HepG2 (cell line): ENCODE results near the gene RPS4Y1. TPM values are rescaled to one million over a fixed set of nuclear protein-coding genes. Genes with fewer than 3 reads are reported as not detected.

Experiments
- ATAC-seq: fragments of 200-7000 bp; cut with Tn5 transposase; 3 replicates; pipeline ENCODE4 v1.9.1; 2020; ENCODE audit warnings: mild to moderate bottlenecking, moderate library complexity
- BruUV-seq: library from RNA; stranded (reverse); fragments of 400-500 nt; replicated peaks from 2 replicates; lab custom pipeline; 2021; lab: Mats Ljungman, UMichigan
- CTCF ChIA-PET: fragments of 300-600 bp; formaldehyde crosslinking; extraction: SDS; loops from one replicate; lab custom pipeline; 2021; ENCODE audit warnings: low total read pairs, inconsistent platforms, low intra/inter-chr PET ratio; lab: Yijun Ruan, JAX
- POLR2A ChIA-PET: fragments of 350-600 bp; sonication (Branson Sonifier 250); formaldehyde crosslinking; loops from one replicate; lab custom pipeline; 2020; ENCODE audit warnings: antibody characterized with exemption, inconsistent platforms; lab: Yijun Ruan, JAX
- DNase-seq: peaks from one replicate; pipeline ENCODE4 v3.0.0-alpha.2; 2015; ENCODE audit warnings: low spot score
- FAIRE-seq: peaks from 3 replicates; lab custom pipeline; 2011; peaks lifted over from hg19 to GRCh38; lab: Jason Lieb, UNC
- H2AFZ ChIP-seq: one replicate; pipeline ENCODE4 v1.6.1; 2011; ENCODE audit warnings: low read length, inconsistent platforms
- H3K27ac ChIP-seq: fragments of 300-600 bp; 3 replicates; pipeline ENCODE4 v1.8.0; 2011; ENCODE audit warnings: mixed run types, mild to moderate bottlenecking, mixed read lengths, low read length, inconsistent platforms; ENCODE audit not compliant: insufficient read depth; ENCODE audit errors: extremely low read length
- H3K27me3 ChIP-seq, 2 experiments: fragments of 200-600 bp in 1 of 2; 2 replicates in 1 of 2; 3 replicates in 1 of 2; pipeline versions ENCODE4 v1.6.0 to v1.8.0; 2011; ENCODE audit warnings: low read length in 2 of 2, mild to moderate bottlenecking in 2 of 2, moderate library complexity in 2 of 2, inconsistent platforms in 1 of 2; ENCODE audit not compliant: insufficient read depth in 2 of 2, control insufficient read depth in 1 of 2
- H3K36me3 ChIP-seq, 2 experiments: fragments of 200-600 bp in 1 of 2; replicated peaks in 1 of 2; 2 replicates in 1 of 2; 3 replicates in 1 of 2; pipeline versions ENCODE4 v1.5.1 to v1.8.0; 2011; ENCODE audit warnings: low read length in 2 of 2, inconsistent platforms in 1 of 2; ENCODE audit not compliant: insufficient read depth in 2 of 2, control insufficient read depth in 1 of 2
- H3K4me1 ChIP-seq: 2 replicates; pipeline ENCODE4 v1.5.1; 2012; ENCODE audit warnings: low read length, inconsistent platforms; ENCODE audit not compliant: insufficient read depth
- H3K4me2 ChIP-seq: 2 replicates; pipeline ENCODE4 v1.6.0; 2011; ENCODE audit warnings: low read depth, low read length, inconsistent platforms
- H3K4me3 ChIP-seq, 3 experiments: fragments of 200-600 bp in 1 of 3; sonication (generic), shearing (Covaris generic) in 1 of 3; replicated peaks in 1 of 3; 2 replicates each; pipeline ENCODE4 v1.5.1; 2011 to 2016; ENCODE audit warnings: low read length in 3 of 3, inconsistent platforms in 2 of 3, low read depth in 2 of 3, mild to moderate bottlenecking in 2 of 3, control low read depth in 1 of 3, mixed read lengths in 1 of 3; ENCODE audit not compliant: insufficient read depth in 1 of 3
- H3K79me2 ChIP-seq: one replicate; pipeline ENCODE4 v1.6.1; 2011; ENCODE audit warnings: low read length, inconsistent platforms; ENCODE audit not compliant: insufficient read depth
- H3K9ac ChIP-seq: 2 replicates; pipeline ENCODE4 v1.6.0; 2011; ENCODE audit warnings: mild to moderate bottlenecking, low read depth, low read length, inconsistent platforms; ENCODE audit not compliant: insufficient read depth
- H3K9me3 ChIP-seq: 2 replicates; pipeline ENCODE4 v1.5.1; 2012; ENCODE audit warnings: mild to moderate bottlenecking, low read length
- H4K20me1 ChIP-seq: 2 replicates; pipeline ENCODE4 v1.6.0; 2011; ENCODE audit warnings: inconsistent platforms, mild to moderate bottlenecking, low read length, moderate library complexity; ENCODE audit not compliant: insufficient read depth
- AKAP8 ChIP-seq: sonication (generic); formaldehyde crosslinking; IDR thresholded peaks from 2 replicates; pipeline ENCODE4 v1.5.1; 2020; ENCODE audit warnings: mild to moderate bottlenecking, missing genetic modification reagents
- ATF1 ChIP-seq: IDR thresholded peaks from 2 replicates; pipeline ENCODE4 v1.6.1; 2016; ENCODE audit warnings: mild to moderate bottlenecking, control low read depth
- CBFB ChIP-seq: sonication (generic); formaldehyde crosslinking; IDR thresholded peaks from 2 replicates; pipeline ENCODE4 v1.4.0; 2020; ENCODE audit warnings: missing genetic modification reagents
- CENPX ChIP-seq: sonication (generic); formaldehyde crosslinking; IDR thresholded peaks from 2 replicates; pipeline ENCODE4 v1.9.0; 2021; ENCODE audit warnings: mild to moderate bottlenecking, missing genetic modification reagents, moderate library complexity
- ERF ChIP-seq: IDR thresholded peaks from 2 replicates; pipeline ENCODE4 v1.6.1; 2018; ENCODE audit warnings: missing biosample characterization, missing genetic modification reagents
- HDAC1 ChIP-seq: sonication (generic); formaldehyde crosslinking; IDR thresholded peaks from 2 replicates; pipeline ENCODE4 v1.5.1; 2020; ENCODE audit warnings: mild to moderate bottlenecking, missing genetic modification reagents
- NR2C2 ChIP-seq: sonication (generic); formaldehyde crosslinking; IDR thresholded peaks from 2 replicates; pipeline ENCODE4 v1.4.0; 2020; ENCODE audit warnings: missing genetic modification reagents, mild to moderate bottlenecking, moderate library complexity, borderline replicate concordance
- SMARCE1 ChIP-seq: fragments of 450-650 bp; IDR thresholded peaks from 2 replicates; pipeline ENCODE4 v1.6.1; 2017; ENCODE audit warnings: borderline replicate concordance
- TCF7 ChIP-seq: sonication (generic); IDR thresholded peaks from 2 replicates; pipeline ENCODE4 v1.6.1; 2016; ENCODE audit warnings: antibody characterized with exemption, low read depth
- ZBTB7A ChIP-seq: sonication (generic); formaldehyde crosslinking; IDR thresholded peaks from 2 replicates; pipeline ENCODE4 v1.8.0; 2022; ENCODE audit warnings: mild to moderate bottlenecking, missing genetic modification reagents
- ZNF253 ChIP-seq: sonication (generic); formaldehyde crosslinking; IDR thresholded peaks from 2 replicates; pipeline ENCODE4 v1.8.0; 2022; ENCODE audit warnings: mild to moderate bottlenecking, missing genetic modification reagents, borderline replicate concordance
- ZNF501 ChIP-seq: sonication (generic); formaldehyde crosslinking; IDR thresholded peaks from 2 replicates; pipeline ENCODE4 v1.5.1; 2020; ENCODE audit warnings: mild to moderate bottlenecking, moderate library complexity, missing genetic modification reagents
- WGBS: methylation state at CpG from one replicate; pipeline ENCODE4 v1.1.6; 2017; ENCODE audit warnings: low lambda C conversion rate; 5-methylcytosine and 5-hydroxymethylcytosine counted together
- in situ Hi-C: cut with HindIII; loops from 2 replicates; pipeline ENCODE4 v1.10.0; 2017; ENCODE audit warnings: low pct_unique_long_range_greater_than_20kb; ENCODE audit not compliant: extremely low pct_ligation_motif_present
- intact Hi-C: fragments of 100-400 bp; cut with micrococcal nuclease; formaldehyde crosslinking; loops from one replicate; pipeline ENCODE4 v1.10.0; 2022; ENCODE audit not compliant: unreplicated experiment
- polyA plus RNA-seq, 8 experiments: library from polyadenylated mRNA; depleted of rRNA in 3 of 8; stranded (reverse) in 7 of 8; unstranded in 1 of 8; fragments of >200 nt; fragmentation: Illumina TruSeq in 4 of 8; extraction: Trizol in 4 of 8; gene quantifications; 2 replicates each; pipeline versions ENCODE4 v1.2.1 to v1.2.3, GENCODE V29; 2011 to 2016; ENCODE audit warnings: low read depth in 4 of 8, missing spikeins in 1 of 8, mixed read lengths in 1 of 8; ENCODE audit not compliant: insufficient read depth in 1 of 8
- total RNA-seq, 5 experiments: library from RNA; depleted of rRNA; stranded (reverse); fragments of >200 nt; fragmentation: Illumina TruSeq; extraction: Trizol; gene quantifications; 2 replicates each; pipeline ENCODE4 v1.2.3, GENCODE V29; 2016; ENCODE audit warnings: low read depth in 1 of 5
- TF ChIP-seq, protein P1 (sequence below): sonication (generic); formaldehyde crosslinking; IDR thresholded peaks from 2 replicates; pipeline ENCODE4 v1.5.0; 2020; ENCODE audit warnings: mild to moderate bottlenecking, missing genetic modification reagents
- TF ChIP-seq, protein P2 (sequence below): sonication (generic); formaldehyde crosslinking; conservative IDR thresholded peaks from 2 replicates; pipeline ENCODE4 v1.4.0; 2020; ENCODE audit warnings: missing genetic modification reagents
- TF ChIP-seq, protein P3 (sequence below): sonication (generic); formaldehyde crosslinking; IDR thresholded peaks from 2 replicates; pipeline ENCODE4 v1.9.0; 2021; ENCODE audit warnings: missing genetic modification reagents, mild to moderate bottlenecking, borderline replicate concordance
- TF ChIP-seq, protein P4 (sequence below): sonication (generic); formaldehyde crosslinking; IDR thresholded peaks from 2 replicates; pipeline ENCODE4 v1.4.0; 2020; ENCODE audit warnings: missing genetic modification reagents, borderline replicate concordance

Gene RPS4Y1
- total and polyA plus RNA-seq, 2 of the 13 experiments (the other 11 are each of a cell fraction or from before 2014, with no cell fraction given): 461 to 1,080 TPM

DNA sequence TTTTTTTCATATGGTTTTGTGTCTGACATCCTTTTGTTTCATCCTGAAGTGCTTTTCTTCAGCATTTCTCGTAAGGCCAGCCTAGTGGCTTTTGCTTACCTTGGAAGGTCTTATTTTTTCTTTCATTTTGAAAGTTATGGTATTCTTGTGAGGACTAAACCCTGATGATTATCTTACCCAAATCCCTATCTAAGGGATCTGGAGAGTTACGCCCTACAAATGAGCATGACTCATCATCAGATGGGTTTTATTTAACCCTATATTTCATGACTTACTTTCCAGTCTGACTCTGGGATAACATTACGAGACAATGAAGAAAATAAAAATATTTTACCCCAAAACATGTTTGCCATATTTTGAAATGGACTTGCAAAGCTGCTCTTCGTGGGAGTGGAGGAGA, 18.4 kb downstream of the RPS4Y1 start (continued):
- TF ChIP-seq ZNF501 (CRISPR knock-in tag): no peak
- TF ChIP-seq CBFB (CRISPR knock-in tag): no peak
- TF ChIP-seq, protein P1, sequence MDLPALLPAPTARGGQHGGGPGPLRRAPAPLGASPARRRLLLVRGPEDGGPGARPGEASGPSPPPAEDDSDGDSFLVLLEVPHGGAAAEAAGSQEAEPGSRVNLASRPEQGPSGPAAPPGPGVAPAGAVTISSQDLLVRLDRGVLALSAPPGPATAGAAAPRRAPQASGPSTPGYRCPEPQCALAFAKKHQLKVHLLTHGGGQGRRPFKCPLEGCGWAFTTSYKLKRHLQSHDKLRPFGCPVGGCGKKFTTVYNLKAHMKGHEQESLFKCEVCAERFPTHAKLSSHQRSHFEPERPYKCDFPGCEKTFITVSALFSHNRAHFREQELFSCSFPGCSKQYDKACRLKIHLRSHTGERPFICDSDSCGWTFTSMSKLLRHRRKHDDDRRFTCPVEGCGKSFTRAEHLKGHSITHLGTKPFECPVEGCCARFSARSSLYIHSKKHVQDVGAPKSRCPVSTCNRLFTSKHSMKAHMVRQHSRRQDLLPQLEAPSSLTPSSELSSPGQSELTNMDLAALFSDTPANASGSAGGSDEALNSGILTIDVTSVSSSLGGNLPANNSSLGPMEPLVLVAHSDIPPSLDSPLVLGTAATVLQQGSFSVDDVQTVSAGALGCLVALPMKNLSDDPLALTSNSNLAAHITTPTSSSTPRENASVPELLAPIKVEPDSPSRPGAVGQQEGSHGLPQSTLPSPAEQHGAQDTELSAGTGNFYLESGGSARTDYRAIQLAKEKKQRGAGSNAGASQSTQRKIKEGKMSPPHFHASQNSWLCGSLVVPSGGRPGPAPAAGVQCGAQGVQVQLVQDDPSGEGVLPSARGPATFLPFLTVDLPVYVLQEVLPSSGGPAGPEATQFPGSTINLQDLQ: no peak
- TF ChIP-seq, protein P2, sequence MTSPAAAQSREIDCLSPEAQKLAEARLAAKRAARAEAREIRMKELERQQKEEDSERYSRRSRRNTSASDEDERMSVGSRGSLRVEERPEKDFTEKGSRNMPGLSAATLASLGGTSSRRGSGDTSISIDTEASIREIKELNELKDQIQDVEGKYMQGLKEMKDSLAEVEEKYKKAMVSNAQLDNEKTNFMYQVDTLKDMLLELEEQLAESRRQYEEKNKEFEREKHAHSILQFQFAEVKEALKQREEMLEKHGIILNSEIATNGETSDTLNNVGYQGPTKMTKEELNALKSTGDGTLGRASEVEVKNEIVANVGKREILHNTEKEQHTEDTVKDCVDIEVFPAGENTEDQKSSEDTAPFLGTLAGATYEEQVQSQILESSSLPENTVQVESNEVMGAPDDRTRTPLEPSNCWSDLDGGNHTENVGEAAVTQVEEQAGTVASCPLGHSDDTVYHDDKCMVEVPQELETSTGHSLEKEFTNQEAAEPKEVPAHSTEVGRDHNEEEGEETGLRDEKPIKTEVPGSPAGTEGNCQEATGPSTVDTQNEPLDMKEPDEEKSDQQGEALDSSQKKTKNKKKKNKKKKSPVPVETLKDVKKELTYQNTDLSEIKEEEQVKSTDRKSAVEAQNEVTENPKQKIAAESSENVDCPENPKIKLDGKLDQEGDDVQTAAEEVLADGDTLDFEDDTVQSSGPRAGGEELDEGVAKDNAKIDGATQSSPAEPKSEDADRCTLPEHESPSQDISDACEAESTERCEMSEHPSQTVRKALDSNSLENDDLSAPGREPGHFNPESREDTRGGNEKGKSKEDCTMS (CRISPR knock-in tag): no peak
- no peak for TF ChIP-seq NR2C2
- TF ChIP-seq, protein P3, sequence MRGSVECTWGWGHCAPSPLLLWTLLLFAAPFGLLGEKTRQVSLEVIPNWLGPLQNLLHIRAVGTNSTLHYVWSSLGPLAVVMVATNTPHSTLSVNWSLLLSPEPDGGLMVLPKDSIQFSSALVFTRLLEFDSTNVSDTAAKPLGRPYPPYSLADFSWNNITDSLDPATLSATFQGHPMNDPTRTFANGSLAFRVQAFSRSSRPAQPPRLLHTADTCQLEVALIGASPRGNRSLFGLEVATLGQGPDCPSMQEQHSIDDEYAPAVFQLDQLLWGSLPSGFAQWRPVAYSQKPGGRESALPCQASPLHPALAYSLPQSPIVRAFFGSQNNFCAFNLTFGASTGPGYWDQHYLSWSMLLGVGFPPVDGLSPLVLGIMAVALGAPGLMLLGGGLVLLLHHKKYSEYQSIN (CRISPR knock-in tag): no peak
- TF ChIP-seq, all 625 proteins: peak for 0

DNA sequence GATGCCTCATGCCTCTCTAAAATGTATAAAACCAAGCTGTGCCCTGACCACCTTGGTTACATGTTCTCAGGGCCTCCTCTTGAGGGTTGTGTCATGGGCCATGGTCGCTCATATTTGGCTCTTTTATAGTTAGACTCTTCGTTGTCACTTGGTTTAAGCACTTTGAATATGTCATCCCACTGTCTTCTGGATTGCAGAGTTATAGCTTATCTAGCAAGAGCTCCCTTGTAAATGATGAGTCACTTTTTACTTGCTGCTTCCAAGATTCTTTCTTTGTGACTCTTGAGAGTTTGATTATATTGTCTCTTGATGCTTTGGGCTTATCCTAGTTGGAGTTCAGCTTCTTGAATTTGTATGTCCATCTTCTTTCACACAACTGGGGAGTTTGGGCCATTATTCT, 19.1 kb downstream of the RPS4Y1 start:
- no peak for FAIRE-seq
- POLR2A ChIA-PET: no interaction called here
- in situ Hi-C loops: no loop called here
- TF ChIP-seq ATF1 (CRISPR knock-in tag) (no peak), ERF (CRISPR knock-in tag) (no peak), HDAC1 (CRISPR knock-in tag) (no peak), ZBTB7A (CRISPR knock-in tag) (no peak), TCF7 (no peak), CENPX (CRISPR knock-in tag) (no peak), AKAP8 (CRISPR knock-in tag) (no peak), ZNF253 (CRISPR knock-in tag) (no peak), SMARCE1 (no peak)
- TF ChIP-seq, protein P4, sequence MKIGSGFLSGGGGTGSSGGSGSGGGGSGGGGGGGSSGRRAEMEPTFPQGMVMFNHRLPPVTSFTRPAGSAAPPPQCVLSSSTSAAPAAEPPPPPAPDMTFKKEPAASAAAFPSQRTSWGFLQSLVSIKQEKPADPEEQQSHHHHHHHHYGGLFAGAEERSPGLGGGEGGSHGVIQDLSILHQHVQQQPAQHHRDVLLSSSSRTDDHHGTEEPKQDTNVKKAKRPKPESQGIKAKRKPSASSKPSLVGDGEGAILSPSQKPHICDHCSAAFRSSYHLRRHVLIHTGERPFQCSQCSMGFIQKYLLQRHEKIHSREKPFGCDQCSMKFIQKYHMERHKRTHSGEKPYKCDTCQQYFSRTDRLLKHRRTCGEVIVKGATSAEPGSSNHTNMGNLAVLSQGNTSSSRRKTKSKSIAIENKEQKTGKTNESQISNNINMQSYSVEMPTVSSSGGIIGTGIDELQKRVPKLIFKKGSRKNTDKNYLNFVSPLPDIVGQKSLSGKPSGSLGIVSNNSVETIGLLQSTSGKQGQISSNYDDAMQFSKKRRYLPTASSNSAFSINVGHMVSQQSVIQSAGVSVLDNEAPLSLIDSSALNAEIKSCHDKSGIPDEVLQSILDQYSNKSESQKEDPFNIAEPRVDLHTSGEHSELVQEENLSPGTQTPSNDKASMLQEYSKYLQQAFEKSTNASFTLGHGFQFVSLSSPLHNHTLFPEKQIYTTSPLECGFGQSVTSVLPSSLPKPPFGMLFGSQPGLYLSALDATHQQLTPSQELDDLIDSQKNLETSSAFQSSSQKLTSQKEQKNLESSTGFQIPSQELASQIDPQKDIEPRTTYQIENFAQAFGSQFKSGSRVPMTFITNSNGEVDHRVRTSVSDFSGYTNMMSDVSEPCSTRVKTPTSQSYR: no peak

More for the DNA sequence above, 19.1 kb downstream of the RPS4Y1 start:
- peaks cover 2 to 49% of the 10 kb centered on the region in 2 experiments for H3K36me3 ChIP-seq
- H3K4me2 ChIP-seq: no peak overlapping the region
- no peaks in the 10 kb centered on the region for H3K27me3 ChIP-seq
- no peak overlapping the region for H3K9ac ChIP-seq
- peaks cover 42% of the 10 kb centered on the region for H3K79me2 ChIP-seq
- DNase-seq (no peak), ATAC-seq (no peak)
- WGBS: 84% methylated on average over 2 of the region's 2 CpGs
- H3K4me3 ChIP-seq: no peak overlapping the region
- peaks cover 20% of the 10 kb centered on the region for H3K4me1 ChIP-seq
- no peak overlapping the region for H2AFZ ChIP-seq
- peaks cover 29% of the 10 kb centered on the region for H4K20me1 ChIP-seq
- no TSS peak for BruUV-seq
- no peaks in the 10 kb centered on the region for H3K9me3 ChIP-seq
- intact Hi-C loops: no loop called here
- CTCF ChIA-PET: no interaction called here
- H3K27ac ChIP-seq: no peak overlapping the region
